ENCODE measurements around the gene MAFG.

The MAFG gene

GRCh38 chr17:81870131-81870980, 57.2 kb downstream of the MAFG start:
- no peak for DNase-seq (ENCODE audit: low read depth in 2 of 2, low spot score in 1 of 2)

GRCh38 chr17:81869221-81870130, 58.1 kb downstream of the MAFG start:
- DNase-seq (ENCODE audit: low read depth in 2 of 2, low spot score in 1 of 2), result no peak

- DNase-seq (ENCODE audit: low read depth in 2 of 2, low spot score in 1 of 2), result no peak
Observed at GRCh38 chr17:81868674-81869220, 58.8 kb downstream of the MAFG start.
